Posterior cingulate gyrus (tissue), 11 donors: ENCODE data around the gene SORCS2.

Source experiments
- DNase-seq, 10 donors: peaks; one replicate each; pipeline versions ENCODE4 v3.0.0 to v3.0.0-alpha.2; 2020 to 2021; ENCODE audit warnings: mixed read lengths in 3 of 10
- intact Hi-C: fragments of 100-400 bp; cut with DNase I; formaldehyde crosslinking; loops from one replicate; pipeline ENCODE4 v1.15.1; 2023

SORCS2 gene

DNA sequence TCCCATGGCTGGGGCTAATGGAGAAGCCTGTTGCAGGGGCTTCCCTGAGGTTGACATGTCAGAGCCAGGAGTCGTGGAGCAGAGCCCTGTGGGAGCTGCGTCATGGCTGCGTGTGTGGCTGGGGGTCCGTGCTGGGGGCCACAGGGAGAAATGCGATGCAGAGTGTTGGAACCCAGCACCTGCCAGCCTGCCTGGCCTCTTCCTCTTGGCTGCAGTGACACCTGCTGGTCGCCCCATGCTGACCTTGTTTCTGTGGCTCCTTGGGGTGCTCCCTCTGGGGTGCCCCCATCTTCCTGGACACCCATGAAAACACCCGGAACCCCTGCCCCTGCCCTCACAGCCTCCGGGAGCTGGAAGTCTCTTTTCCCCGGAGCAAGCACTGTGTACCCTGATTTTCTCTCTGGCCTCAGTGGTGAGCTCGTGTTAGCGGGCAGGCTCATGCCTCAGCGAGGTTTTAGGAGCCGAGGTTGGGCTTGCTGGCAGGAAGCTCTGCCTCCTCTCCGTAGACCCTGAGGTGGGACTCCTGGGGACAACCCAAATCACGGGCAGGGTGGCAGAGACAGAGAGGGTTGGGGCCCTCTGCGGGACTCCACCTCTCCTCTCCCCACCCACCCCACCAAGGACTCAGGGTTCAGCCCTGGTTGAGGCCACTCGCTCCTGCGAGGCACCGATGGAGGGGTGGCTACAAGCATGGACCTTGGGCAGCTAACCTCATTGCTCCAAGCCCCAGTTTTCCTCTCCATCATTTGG, 103.7 kb downstream of the SORCS2 start:
- peak in 8 of 10 donors; percentile 55 to 94 (median 74) for DNase-seq
- intact Hi-C loops = loop anchor here (1.0 to 10.0 kb wide), 3 partner anchors 45 to 191 kb away; partner anchors contain the start of gene SORCS2

DNA sequence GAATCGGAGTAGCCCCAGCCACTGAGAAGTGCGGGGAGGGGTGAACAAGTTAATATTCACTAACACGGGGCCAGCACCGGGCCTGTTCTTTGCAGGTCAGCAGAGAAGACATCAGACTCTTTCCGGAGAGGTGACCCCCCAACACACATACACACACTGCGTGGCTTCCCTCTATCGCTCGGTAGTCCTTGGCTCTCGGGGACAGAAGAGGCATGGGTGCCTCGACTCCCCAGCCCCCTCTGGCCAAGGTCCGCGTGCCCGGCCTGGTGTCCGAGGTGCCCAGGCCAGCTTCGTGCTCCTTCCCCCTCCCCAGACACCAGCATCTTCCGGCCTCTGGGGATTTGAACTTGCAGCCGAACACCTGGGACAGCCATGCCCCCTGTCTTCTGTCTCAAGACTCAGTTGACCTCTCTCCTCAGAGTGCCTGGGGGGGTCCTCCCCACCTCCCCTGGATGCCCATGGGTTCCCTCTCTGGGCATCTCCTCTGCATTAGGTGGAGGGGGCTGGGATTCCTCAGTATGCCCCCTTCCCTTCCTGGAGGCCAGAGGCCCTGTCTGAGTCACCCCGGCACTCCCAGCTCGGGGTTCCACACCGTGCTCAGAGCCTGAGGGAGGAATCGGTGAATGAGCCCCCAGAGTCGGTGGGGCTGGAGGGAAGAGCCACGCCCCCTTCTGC, 104.5 kb downstream of the SORCS2 start:
- intact Hi-C loops = loop anchor here (1.0 to 10.0 kb wide), 2 partner anchors 104 to 192 kb away; partner anchors contain the start of gene SORCS2
- peak in 4 of 10 donors; percentile 14 to 63 (median 56) for DNase-seq

DNA sequence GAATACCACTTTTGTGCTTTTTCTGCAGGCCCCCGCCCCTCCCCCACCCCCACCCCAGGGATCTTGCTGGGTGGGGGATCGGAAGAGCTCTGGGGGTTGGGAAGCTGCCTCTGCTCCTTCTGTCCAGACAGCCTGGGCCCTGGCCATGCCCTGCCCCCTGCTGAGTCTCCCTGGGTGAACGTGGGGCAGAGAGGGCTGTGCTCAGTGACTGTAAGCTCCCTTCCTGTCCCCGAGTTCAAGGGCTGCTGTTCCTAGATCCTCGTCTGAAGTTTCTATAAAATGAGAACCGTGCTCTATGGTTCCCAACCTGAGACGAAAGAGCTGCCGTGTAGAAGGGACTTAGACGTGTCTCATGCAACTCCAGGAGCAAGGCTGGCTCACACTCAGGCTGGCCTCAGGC, 105.0 kb downstream of the SORCS2 start:
- intact Hi-C loops = loop anchor here (10.0 kb wide), 1 partner anchor 193 kb away; no protein-coding TSS in a partner anchor
- DNase-seq = peak in 3 of 10 donors; percentile 50 to 69 (median 67)

DNA sequence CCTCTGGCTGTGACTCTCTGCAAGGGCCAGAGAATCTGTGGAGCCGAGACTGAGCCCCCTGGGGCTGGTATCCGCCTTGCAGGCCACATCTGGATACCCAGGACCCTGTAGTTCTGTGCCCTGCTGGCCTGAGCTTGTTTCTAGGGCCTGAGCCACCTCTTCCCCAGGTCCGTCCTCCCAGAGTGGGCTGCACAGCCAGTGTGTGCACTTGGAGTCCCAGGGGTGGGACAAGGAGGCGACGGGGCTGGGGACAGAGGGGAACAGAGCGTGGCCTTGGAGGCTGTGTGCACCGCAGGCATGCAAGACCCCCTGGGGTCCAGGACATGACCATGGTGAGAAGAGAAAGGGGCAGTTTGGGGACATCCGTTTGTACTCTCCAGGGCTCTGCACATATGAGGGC, 105.5 kb downstream of the SORCS2 start:
- DNase-seq = peak in 3 of 10 donors; percentile 55 to 86 (median 73)
- intact Hi-C loops = loop anchor here (10.0 kb wide), 1 partner anchor 193 kb away; no protein-coding TSS in a partner anchor

DNA sequence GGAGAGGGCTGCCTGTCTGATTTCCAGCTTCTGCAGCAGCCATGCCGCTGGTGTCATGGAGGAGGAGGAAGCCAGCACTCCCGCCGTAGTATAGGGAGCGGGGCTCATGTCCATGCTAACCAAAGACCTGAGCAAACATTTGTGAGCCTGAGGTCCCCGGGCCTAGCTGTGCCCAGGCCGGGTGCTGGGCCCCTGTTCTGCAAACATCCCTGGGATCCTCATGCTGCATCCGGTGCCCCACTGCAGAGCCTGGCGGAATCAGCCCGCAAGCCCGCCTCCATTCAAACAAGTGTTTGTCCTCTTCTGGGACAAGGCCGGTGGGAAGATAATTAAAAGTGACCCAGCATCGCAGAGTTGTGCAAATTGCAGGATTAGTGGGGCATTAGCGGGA, 106.3 kb downstream of the SORCS2 start:
- peak in 4 of 10 donors; percentile 31 to 81 (median 75) for DNase-seq
- intact Hi-C loops = loop anchor here (10.0 kb wide), 1 partner anchor 194 kb away; no protein-coding TSS in a partner anchor

DNA sequence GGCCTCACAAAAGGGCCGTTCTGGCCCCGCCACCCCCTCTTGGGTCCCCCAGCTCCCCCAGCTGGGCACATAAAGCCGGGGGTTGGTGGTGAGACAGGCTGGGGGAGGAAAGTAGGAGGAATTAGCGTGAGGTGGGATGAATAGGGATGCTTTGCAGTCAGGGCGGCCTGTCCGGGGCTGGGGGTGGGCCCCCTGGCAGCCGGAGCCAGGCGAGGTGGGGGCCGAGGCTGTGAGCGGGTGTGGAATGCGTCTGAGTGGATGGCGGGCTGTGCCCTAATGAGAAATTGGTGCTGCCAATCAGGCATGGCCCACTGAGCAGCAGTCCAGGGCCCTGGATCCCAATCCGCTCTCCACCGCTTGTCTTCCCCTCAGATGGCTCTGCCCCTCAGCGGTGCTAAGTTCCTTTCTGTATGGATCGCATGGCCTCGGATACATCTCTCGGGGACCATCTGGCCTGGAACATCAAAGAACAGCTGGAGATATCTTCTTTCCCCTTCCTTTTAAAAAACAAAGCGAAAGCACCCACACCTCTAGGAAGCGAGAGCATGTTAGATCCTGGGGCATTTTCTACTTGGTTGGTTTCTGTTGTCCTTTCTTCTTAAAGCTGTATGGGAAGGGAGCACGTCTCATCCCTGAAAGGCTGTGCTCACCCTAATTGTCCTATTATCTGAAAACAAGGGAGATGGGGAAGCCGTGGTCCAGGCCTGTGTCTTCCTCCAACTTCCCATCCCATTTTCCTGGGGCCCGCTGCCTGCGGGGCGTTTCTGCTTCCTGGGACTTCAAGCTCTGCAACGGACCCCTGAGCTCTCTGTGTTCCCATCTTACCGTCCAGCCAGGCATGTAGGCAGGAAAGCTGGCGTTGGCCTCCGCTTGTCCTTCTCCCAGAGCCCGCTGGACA, 106.9 kb downstream of the SORCS2 start:
- intact Hi-C loops = loop anchor here (10.0 kb wide), 1 partner anchor 194 kb away; no protein-coding TSS in a partner anchor
- peak in 4 of 10 donors; percentile 25 to 79 (median 68) for DNase-seq

DNA sequence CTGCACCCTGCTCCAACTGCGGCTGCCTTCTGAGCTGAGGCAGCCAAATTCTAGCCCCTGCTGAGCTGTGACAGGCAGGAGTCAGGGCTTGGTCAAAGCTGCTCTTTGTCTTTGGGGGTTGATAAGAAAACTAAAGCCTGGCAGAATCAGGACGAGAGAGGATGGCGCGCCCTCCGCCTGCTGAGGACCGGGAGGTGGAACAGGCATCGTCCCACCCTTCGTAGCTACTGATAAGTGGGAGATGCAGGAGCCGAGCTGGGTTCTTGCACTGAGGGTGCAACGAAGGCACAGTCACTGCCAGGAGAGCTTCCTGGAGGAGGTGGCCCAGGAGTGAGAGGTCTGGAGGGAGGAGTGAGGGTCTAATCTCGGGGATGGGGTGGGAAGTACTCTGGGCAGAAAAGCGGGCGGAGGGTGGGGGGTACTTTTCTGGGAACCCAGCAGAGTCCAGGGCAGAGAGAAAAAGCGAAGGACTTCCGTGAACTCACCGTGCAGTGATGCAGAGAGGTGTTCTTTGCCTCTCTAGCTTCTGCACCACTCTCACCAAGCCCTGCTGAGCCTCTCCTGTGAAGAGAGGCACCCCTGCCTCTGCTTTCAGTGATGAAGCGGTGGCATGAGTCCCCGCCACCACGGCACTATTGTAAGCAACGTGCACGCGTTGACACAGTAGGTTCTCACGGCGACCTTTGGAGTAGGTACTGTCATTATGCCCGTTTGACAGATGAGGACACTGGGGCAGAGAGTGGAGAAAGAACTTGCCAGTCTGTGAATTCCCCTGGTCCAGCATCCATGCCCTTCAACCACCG, 107.8 kb downstream of the SORCS2 start:
- peak in 3 of 10 donors; percentile 53 to 58 (median 54) for DNase-seq
- intact Hi-C loops = loop anchor here (10.0 kb wide), 1 partner anchor 195 kb away; no protein-coding TSS in a partner anchor

DNA sequence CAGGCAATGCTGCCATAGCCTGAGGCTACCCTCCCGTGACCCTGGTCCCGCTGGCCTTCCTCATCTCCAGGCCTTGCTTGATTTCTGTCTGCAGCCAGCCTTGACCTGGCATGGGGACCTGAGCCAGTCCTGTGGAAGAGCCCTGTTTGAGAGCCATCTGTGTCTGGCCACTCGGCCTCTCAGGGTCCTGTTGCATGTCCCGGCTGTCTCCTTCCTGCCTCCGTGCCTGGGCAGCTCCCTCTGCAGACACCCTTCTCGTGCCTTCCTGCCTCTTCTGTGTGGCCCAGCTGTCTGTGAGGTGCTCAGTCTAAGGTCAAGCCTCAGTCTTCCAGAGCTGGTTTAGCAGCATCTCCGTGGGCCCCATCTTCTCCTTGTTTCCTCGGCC, 108.4 kb downstream of the SORCS2 start:
- intact Hi-C loops = no loop called here
- peak in 4 of 10 donors; percentile 22 to 67 (median 44) for DNase-seq

DNA sequence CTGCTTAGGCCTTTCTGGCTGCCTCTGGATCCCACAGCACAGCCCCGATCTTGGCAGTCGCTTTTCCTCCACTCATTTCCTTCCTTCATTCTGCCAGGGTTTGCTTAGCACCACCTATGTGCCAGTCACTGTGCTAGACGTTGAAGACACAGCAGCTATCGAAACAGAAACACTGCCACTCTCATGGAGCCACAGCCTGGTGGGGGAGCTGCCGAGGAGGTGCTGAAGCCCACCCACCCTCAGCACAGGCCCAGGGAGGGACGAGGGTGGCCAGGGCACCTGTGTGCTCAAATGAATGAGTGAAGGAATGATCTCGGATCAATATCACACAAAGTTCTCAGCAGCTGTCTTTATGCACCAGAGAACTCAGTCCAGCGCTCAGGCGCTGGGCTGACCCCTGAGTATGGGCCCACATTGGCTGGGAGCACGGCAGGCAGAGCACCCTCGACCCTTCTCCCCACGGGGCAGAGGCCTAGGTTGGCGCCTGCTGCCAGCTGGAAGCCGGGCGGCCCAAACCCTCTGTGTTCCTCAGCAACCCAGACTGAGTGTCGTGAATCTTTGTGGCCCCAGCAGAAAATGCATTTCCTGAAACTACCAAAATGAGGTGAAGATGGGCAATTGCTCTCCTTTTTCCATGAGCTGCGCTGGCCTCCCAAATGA, 108.9 kb downstream of the SORCS2 start:
- intact Hi-C loops = no loop called here
- peak in 4 of 10 donors; percentile 18 to 74 (median 46) for DNase-seq

DNA sequence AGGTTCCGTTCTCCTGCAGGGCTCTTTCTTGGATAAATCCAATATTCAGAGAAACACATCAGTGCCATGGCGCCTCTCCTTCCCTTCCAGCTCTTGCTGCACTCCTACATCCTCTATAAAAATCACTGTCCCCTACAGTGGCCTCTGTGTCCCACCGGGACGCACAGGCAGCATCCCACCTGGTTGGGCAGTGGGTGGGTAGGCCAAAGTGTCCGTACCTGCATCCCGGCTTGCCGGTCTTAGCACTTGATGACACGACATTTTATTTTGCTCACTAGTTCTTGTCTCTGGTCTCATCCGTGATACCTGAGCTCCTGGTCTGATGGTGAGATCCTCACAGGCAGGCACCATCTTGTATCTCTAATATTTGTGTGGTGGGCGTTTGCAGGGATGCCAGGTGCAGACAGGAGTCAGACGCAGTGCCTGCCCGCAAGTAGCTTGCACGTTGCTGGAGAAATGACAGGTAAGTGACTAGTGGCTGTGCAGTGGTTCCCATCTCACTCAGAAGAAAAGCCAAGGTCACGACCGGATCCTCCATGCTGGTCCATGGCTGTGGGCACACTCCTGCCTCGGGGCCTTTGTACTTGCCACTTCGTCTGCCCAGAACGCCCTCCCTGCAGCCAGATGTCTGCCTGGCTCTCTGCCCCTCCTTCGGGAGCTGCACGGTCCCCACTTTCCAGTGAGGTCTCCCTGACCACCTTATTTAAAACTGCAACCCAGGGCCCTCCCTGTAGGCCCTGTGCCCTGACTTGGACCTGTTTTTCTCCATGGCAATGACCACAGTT, 109.7 kb downstream of the SORCS2 start:
- peak in 4 of 10 donors; percentile 23 to 80 (median 68) for DNase-seq
- intact Hi-C loops = no loop called here

DNA sequence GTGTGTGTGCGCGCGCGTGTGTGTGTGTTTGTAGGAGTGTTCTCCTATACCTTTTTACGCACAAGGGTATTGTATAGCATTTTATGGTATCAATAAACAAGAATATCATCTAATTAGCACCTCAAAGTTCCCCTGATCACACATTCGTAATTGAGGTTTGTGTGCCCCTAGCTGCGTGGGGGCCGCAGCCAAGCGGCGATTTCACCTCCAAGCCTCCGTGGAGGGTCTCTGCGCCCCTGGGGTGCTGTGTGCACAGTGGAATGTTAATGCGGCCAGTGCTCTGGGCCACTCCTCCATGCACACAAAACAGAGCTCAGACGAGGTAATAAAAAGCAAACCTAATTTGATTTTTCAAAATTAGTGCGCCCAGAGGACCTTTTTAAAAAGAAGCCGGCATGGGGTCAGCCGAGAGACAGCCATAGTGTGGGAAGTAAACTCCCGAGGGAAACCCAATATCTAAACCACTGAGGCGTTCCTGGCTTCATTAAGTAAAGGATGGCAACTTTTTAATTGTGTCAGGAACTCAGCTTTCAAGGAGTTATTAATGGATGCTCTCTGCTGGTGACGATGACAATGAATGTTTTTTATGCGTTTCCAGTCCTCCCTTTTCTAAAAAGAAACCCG, 110.6 kb downstream of the SORCS2 start:
- intact Hi-C loops = no loop called here
- peak in 2 of 10 donors; percentile 8 to 57 for DNase-seq

DNA sequence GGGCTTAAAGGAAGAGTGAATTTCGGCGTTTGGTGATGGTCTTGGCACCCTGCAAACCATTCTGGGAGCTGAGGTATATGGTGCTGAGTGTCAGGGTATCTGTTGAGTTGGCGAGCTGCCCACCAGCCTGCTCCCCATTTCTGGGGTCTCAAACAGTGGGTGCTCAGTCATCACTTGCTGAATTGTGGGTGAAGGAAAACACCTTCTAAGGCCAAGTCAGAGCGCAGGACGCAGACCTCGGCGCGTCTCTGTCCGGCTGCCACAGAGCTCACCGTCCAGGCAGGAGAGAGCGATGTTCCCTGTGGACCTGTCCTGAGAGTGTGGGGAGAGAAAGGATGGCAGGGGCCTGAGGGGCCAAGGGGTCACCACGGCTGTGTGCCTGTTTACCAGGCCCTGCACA, 111.2 kb downstream of the SORCS2 start:
- DNase-seq = peak in 4 of 10 donors; percentile 25 to 59 (median 45)
- intact Hi-C loops = no loop called here

DNA sequence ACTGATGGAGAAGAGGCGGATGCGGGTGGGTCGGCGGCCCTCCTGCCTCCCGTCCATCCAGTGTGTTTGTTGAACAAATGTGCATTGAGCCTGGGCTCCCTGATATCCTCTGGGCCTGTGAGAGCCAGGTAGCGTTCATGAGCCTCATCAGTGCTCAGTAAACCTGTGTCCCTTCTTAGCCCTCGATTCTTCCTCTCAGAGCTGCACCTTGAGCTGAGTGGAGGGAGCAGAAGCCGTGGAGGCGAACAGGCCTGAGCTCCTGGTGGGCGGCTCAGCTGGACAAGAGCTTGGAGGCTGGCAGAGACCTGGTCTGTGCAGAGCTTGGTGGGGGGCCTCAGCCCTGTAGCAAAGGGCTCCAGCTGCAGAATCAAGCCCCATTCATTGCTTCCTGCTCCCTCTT, 112.1 kb downstream of the SORCS2 start:
- intact Hi-C loops = no loop called here
- DNase-seq = peak in 2 of 10 donors; percentile 62 to 65

DNA sequence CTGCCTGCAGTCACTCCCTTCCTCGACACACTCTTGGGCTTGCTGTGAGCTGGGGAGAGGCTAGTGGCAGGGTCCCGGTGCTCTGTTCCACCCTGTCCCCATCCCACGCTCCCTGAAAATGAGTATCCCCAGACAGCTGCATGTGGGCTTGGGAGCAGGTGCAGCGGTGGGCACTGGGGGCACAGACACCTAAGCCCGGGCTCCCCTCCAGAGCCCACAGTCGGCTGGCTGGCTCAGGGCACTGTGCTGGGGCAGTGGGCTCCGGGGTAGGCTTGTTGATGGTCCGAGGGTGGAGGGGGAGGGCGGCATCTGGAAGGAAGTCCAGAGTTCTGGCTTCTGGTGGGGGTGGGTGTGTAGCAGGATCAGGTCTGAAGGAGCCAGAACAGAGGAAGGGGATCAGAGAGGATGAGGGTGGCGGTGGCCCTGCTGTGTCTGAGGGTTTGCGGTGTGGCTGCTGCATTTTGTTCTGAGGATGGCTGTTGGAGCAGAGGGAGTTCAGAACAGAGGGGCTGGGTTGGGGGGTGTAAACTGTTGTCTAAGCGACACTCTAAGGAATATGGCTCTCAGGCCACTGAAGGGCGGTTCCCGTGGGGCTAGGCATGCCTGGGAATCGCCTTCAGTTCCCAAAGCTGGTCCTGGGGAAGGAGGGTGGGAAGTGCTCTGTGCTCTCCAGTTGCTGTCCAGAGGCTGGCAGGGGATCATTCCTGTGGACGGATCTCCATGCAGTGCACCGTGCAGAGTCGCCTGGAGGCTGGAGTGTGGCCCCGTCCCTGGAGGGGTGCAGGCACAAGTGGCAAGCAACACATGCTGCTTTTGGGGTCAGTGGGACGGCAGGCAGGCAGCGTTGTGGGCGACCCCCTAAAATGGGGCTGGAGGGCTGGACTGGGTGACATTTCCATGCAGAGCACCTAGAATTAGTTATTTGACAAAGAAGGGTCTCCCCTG, 114.0 kb downstream of the SORCS2 start:
- intact Hi-C loops = no loop called here
- DNase-seq = peak in 3 of 10 donors; percentile 25 to 65 (median 55)

DNA sequence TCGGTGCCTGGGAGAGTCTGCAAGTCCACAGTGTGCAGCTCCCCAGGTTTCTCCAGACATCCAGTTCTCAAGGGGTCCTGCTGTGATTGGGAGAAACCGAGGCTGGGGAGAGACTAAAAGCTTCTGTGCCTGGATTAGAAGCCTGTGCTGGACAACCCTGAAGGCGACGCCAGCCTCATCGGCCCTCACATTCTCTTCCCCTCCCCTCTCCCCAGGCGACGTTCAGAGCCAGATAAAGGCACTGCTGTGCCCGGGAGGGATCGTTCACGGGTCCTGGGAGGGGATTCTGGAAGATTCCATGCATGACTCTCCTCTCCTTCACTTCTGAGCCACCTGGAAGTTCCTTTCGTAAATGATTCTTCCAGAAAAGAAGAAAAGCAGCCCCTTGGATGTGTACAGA, 114.6 kb downstream of the SORCS2 start:
- intact Hi-C loops = no loop called here
- DNase-seq = peak in 2 of 10 donors; percentile 15 to 16

DNA sequence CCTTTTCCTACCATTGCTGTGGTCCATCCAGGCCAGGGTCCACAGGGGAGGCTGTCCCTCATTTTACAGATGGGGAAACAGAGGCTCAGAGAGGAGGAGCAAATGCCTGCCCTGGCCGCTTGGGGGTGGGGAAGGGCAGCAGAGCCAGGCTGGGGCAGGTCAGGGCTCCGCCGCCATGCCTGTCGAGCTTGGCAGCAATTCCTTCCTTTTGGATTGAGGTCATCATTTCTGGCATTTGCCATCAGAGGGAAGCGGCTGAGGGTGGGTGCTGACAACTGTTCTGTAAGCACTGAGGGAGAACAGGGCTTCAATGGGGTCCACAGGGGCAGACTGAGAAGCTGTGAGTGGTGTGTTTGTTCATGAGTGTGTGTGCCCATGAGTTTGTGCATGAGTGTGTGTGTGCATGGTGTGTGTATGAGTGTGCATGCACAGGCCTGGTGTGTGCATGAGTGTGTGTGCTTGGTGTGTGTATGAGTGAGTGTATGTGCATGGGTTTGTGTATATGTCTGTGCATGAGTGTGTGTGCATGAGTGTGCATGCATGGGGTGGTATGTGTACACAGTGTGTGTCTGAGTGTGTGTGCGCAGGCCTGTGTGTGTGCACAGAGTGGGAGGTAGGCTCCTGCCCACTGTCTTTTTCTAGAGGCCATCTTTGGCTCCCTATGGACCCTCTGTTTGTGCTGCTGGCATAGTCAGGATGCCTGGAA, 115.2 kb downstream of the SORCS2 start:
- intact Hi-C loops = no loop called here
- DNase-seq = peak in 4 of 10 donors; percentile 26 to 87 (median 64)
